ENCODE results near the gene NLGN1. TPM values are rescaled to one million over a fixed set of nuclear protein-coding genes. Genes with fewer than 3 reads are reported as not detected.

The NLGN1 gene
- total RNA-seq, 1 donor from 2014 or later = not detected

DNA sequence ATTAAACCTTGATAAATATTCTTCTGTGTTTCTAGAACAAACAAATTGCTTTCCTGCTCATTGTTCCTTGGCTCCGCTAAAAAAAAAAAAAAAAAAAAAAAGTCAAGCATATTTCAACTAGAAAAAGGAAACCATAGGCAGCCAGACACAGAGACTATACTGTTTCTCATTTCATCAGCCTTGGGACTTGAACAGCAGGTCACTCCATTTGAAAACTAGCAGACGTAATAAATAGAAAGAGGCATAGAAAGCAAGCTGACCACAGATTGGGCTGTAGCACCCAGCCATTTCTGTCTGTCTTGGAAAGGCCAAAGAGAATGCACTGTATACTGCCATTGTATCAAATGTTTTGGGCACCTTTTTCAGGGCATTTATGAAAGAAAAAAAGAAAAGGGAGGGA lies 697.1 kb downstream of the NLGN1 start:
- Mint-ChIP-seq H3K27me3 (ENCODE audit: low read depth) (peaks cover 2% of the 10 kb centered on the region), H3K27ac (ENCODE audit: unreplicated experiment) (no peak overlapping the region), H3K4me3 (ENCODE audit: unreplicated experiment) (no peak overlapping the region), H3K4me1 (ENCODE audit: low read depth) (peaks cover 10% of the 10 kb centered on the region), H3K9me3 (ENCODE audit: low read depth) (no peaks in the 10 kb centered on the region), H3K36me3 (ENCODE audit: low read depth) (no peaks in the 10 kb centered on the region)
- TF ChIP-seq, protein P1, sequence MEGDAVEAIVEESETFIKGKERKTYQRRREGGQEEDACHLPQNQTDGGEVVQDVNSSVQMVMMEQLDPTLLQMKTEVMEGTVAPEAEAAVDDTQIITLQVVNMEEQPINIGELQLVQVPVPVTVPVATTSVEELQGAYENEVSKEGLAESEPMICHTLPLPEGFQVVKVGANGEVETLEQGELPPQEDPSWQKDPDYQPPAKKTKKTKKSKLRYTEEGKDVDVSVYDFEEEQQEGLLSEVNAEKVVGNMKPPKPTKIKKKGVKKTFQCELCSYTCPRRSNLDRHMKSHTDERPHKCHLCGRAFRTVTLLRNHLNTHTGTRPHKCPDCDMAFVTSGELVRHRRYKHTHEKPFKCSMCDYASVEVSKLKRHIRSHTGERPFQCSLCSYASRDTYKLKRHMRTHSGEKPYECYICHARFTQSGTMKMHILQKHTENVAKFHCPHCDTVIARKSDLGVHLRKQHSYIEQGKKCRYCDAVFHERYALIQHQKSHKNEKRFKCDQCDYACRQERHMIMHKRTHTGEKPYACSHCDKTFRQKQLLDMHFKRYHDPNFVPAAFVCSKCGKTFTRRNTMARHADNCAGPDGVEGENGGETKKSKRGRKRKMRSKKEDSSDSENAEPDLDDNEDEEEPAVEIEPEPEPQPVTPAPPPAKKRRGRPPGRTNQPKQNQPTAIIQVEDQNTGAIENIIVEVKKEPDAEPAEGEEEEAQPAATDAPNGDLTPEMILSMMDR (IDR thresholded peaks at IDR 0.05) = no peak
- no peak for DNase-seq (ENCODE audit: low spot score)

DNA sequence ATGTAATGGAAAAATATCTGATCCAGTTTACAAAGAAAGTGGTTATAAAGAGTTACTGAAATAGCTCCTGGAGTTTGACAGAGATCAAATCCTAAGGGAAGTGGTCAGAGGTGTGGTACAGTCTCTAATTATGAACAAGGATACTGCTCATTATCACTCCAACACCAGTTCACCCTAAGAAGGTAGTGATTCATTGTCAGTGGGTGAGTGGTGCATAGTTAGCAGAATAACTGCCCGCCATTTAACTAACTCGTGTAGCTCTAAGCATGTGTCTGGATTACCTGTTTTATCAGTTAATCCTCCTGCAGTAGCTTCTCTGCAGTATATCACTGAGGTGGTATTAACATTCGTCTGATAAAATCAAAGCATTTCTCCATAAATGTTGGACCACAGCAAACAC lies 700.1 kb downstream of the NLGN1 start:
- no peak for DNase-seq (ENCODE audit: low spot score)
- H3K36me3 Mint-ChIP-seq (ENCODE audit: low read depth) = no peaks in the 10 kb centered on the region
- no peaks in the 10 kb centered on the region for H3K4me1 Mint-ChIP-seq (ENCODE audit: low read depth)

DNA sequence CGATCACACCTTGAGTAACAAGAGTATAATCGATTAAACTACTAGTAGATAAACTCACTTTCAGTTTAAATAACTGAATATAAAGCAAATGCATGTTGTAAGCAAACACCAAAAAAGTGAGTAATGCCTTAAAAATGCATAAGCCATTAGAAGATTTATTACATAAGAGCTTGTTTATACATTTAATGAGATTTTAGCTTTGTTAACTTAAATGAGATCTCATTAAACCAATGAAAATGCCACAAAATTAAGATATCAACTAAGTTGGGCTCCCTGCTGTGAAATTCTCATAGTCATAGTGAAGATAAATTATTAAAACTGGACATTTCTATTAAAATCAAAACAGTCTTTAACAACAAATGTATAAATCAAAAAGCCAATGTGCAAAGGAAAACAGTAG lies 701.2 kb downstream of the NLGN1 start:
- Mint-ChIP-seq H3K27ac (ENCODE audit: unreplicated experiment) (no peak overlapping the region), H3K36me3 (ENCODE audit: low read depth) (no peaks in the 10 kb centered on the region), H3K4me1 (ENCODE audit: low read depth) (no peaks in the 10 kb centered on the region), H3K27me3 (ENCODE audit: low read depth) (no peaks in the 10 kb centered on the region), H3K9me3 (ENCODE audit: low read depth) (no peaks in the 10 kb centered on the region), H3K4me3 (ENCODE audit: unreplicated experiment) (no peak overlapping the region)
- TF ChIP-seq, protein P1 (IDR thresholded peaks at IDR 0.05) = no peak
- DNase-seq (ENCODE audit: low spot score) = no peak

More for the DNA sequence above, 700.1 kb downstream of the NLGN1 start:
- no peaks in the 10 kb centered on the region for H3K27me3 Mint-ChIP-seq (ENCODE audit: low read depth)
- no peaks in the 10 kb centered on the region for H3K9me3 Mint-ChIP-seq (ENCODE audit: low read depth)
- no peak overlapping the region for H3K4me3 Mint-ChIP-seq (ENCODE audit: unreplicated experiment)
- no peak overlapping the region for H3K27ac Mint-ChIP-seq (ENCODE audit: unreplicated experiment)
- TF ChIP-seq, protein P1 (IDR thresholded peaks at IDR 0.05) = no peak

DNA sequence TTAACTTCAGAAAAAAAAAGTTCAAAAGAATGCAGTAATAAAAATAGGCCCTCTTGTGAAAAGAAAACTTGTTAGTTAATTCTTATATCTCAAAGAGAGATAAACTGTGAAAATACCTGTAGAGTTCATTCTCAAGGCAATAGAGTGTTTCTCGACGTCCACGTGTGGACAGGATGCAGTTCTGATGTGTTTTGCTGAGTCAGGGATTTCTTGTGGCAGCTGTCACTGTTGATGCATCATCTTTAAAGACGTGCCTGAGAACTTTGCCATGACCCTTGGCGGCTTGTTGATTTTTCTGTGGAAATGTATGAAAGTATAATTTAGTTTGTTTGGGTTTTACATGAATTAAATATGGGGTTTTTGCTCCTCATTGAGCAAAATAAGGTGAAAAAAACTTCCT lies 702.2 kb downstream of the NLGN1 start:
- Mint-ChIP-seq H3K27ac (ENCODE audit: unreplicated experiment) (no peak overlapping the region), H3K9me3 (ENCODE audit: low read depth) (no peaks in the 10 kb centered on the region), H3K36me3 (ENCODE audit: low read depth) (no peaks in the 10 kb centered on the region), H3K4me3 (ENCODE audit: unreplicated experiment) (no peak overlapping the region), H3K4me1 (ENCODE audit: low read depth) (no peaks in the 10 kb centered on the region), H3K27me3 (ENCODE audit: low read depth) (no peaks in the 10 kb centered on the region)
- TF ChIP-seq, protein P1 (IDR thresholded peaks at IDR 0.05) = no peak
- no peak for DNase-seq (ENCODE audit: low spot score)

DNA sequence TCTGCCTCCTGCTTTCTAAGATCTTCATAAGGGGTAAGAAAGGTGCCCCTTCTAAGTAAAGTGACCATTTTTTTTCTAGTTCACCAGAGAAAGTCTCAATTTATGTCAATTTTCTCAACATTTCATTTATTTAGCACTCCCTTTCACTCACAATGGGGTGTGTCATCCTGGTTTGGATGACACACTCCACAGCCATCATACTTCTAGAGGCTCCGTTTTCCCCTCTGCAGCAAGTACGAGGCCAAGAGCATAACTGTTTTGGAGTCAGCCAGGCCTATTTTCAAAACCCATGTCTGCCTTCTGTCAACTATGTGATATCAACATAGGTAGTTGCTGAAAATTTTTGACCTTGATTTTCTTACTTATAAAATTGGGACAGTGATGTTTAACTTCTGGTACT lies 703.2 kb downstream of the NLGN1 start:
- DNase-seq (ENCODE audit: low spot score) = no peak
- no peaks in the 10 kb centered on the region for H3K36me3 Mint-ChIP-seq (ENCODE audit: low read depth)
- no peak overlapping the region for H3K27ac Mint-ChIP-seq (ENCODE audit: unreplicated experiment)
- no peaks in the 10 kb centered on the region for H3K27me3 Mint-ChIP-seq (ENCODE audit: low read depth)
- TF ChIP-seq, protein P1 (IDR thresholded peaks at IDR 0.05) = no peak
- no peaks in the 10 kb centered on the region for H3K4me1 Mint-ChIP-seq (ENCODE audit: low read depth)
- no peaks in the 10 kb centered on the region for H3K9me3 Mint-ChIP-seq (ENCODE audit: low read depth)
- no peak overlapping the region for H3K4me3 Mint-ChIP-seq (ENCODE audit: unreplicated experiment)
